ENCODE measurements around the gene WDR41.
"Not testable (repeated sequence)": the region's sequence is repeated elsewhere in the genome, so short reads cannot be mapped to it uniquely, and the experiment has no call there.

The WDR41 gene, protein sequence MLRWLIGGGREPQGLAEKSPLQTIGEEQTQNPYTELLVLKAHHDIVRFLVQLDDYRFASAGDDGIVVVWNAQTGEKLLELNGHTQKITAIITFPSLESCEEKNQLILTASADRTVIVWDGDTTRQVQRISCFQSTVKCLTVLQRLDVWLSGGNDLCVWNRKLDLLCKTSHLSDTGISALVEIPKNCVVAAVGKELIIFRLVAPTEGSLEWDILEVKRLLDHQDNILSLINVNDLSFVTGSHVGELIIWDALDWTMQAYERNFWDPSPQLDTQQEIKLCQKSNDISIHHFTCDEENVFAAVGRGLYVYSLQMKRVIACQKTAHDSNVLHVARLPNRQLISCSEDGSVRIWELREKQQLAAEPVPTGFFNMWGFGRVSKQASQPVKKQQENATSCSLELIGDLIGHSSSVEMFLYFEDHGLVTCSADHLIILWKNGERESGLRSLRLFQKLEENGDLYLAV

GRCh38 chr5:77491783-77492652 lies at the start of gene WDR41:
TSS of gene WDR41 (minus strand) at chr5:77492316. CDS start at chr5:77492220, 96 bp downstream.
- peak; percentile 94 to 97 for DNase-seq

DNA sequence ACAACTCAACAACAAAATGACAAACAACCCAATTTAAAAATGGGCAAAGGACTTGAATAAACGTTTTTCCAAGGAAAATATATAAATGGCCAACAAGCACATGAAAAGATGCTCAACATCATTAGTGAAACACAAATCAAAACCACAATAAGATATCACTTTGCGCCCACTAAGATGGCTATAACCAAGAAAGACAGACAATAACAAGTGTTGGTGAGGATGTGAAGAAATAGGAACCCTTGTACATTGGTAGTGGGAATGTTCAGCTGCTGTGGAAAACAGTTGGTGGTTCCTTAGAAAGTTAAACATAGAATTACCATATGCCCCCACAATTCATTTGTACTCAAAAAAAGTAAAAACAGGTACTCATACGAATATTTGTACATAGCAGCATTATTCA lies 39.2 kb upstream of the WDR41 start:
- no peak for DNase-seq

GRCh38 chr5:77518304-77518703 lies 26.2 kb upstream of the WDR41 start:
- DNase-seq, result peak in 1 of 2 donors; percentile 7

GRCh38 chr5:77514457-77514856 lies 22.3 kb upstream of the WDR41 start:
- DNase-seq, result no peak

DNA sequence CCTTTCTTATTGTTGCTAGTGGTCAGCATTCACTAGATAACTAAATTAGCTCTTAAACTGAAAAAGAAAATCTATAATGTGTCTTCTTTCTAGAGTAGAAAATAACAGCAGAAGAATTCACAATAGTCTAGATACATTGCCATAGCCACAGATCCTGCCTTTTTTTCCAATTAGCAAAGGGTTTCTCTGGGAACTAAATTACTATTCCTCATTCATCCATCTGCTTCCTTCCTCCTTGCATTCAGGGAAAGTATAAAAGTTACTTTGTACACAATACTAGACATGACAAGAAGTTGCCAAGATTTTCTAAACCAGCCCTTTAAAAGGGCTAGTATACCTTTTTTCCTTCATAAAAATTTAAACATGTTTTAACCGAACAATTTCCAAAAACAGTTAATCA lies 21.2 kb upstream of the WDR41 start:
- DNase-seq, result no peak

DNA sequence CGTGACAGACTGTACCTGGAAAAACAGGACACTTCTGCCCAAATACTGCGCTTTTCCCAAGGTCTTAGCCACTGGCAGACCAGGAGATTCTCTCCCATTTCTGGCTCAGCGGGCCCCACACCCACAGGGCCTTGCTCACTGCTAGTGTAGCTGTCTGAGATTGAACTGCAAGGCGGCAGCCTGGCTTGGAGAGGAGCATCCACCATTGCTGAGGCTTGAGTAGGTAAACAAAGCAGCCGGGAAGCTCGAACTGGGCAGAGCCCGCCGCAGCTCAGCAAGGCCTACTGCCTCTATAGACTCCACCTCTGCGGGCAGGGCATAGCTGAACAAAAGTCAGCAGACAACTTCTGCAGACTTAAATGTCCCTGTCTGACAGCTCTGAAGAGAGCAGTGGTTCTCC lies 9.0 kb upstream of the WDR41 start:
- not testable (repeated sequence) for DNase-seq

- DNase-seq, result no peak
Observed at GRCh38 chr5:77499973-77500372, 7.9 kb upstream of the WDR41 start.

- DNase-seq, result peak; percentile 44 to 47
Observed at GRCh38 chr5:77499441-77499840, 7.3 kb upstream of the WDR41 start.

DNA sequence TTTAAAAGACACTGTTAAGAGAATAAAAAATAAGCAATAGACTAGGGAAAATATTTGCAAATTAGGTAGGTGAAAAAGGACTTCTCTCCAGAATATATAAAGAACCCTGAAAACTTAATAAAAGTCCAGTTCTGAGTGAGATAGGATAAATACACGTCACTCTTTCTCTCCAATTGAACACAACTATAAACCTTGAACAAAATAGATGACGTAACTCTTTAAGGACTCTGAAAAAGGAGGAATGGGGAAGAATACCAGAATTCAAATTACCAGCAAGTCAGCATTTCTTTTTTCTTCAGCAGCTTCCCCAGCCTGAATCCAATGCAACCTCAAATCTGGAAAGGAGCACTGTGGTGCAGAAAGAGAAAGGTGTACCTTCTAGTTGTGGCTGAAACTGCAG lies 6.8 kb upstream of the WDR41 start:
- no peak for DNase-seq

GRCh38 chr5:77494935-77495334 lies 2.8 kb upstream of the WDR41 start:
- DNase-seq, result no peak

DNA sequence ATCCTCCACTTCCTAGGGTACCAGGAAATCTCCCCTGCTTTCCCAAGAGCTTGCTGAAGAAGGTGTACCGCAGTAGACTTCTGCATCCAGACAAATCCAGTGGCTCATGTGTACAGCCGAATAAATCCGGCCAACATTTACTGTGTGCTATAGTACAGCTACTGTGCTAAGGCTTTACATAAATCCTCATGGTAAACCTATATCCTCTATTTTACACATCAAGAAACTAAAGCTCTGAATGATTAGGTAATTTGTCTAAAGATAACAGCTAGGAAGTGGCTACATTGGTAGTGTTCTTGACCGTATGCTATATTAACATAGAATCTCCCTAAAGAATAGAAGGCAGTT lies 511 bp upstream of the WDR41 start:
- no peak for DNase-seq

- peak in 1 of 2 donors; percentile 44 for DNase-seq
Observed at GRCh38 chr5:77490741-77491344, 1.3 kb downstream of the WDR41 start.

GRCh38 chr5:77486344-77486962 lies 5.7 kb downstream of the WDR41 start:
- no peak for DNase-seq

DNA sequence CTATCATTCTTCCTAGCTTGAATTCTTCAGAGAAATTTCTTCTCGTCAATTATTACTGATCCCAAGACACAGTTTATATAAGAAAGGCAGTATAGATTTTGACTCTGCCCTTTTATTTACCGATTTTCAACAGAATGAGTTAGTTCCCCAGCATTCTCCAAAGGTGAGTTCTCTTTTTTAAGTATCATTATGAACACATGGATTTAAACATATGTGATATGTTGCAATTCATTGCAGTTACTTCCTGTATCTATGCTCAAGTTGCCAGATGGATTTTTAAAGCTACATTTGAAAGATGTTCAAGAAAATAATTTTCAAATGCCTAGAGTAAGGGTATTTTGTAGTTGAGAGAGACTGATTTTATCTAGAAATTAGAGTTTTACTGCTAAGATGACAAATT lies 8.4 kb downstream of the WDR41 start:
- peak; percentile 43 to 55 for DNase-seq

DNA sequence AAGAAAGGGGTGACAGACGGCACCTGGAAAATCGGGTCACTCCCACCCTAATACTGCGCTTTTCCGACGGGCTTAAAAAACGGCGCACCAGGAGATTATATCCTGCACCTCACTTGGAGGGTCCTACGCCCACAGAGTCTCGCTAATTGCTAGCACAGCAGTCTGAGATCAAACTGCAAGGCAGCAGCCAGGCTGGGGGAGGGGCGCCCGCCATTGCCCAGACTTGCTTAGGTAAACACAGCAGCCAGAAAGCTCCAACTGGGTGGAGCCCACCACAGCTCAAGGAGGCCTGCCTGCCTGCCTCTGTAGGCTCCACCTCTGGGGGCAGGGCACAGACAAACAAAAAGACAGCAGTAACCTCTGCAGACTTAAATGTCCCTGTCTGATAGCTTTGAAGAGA lies 17.1 kb downstream of the WDR41 start:
- not testable (repeated sequence) for DNase-seq

DNA sequence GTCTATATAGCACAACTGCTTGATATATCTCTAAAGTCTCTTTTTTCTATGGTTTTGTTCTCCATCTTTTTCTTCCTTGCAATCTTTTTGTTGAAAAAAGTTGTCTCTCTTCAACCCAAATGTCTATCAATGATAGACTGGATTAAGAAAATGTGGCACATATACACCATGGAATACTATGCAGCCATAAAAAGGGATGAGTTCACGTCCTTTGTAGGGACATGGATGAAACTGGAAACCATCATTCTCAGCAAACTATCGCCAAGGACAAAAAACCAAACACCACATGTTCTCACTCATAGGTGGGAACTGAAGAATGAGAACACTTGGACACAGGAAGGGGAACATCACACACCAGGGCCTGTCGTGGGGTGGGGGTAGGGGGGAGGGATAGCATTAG lies 23.2 kb downstream of the WDR41 start:
- not testable (repeated sequence) for DNase-seq

GRCh38 chr5:77463905-77464304 lies 28.2 kb downstream of the WDR41 start:
- peak in 1 of 2 donors; percentile 18 for DNase-seq

- no peak for DNase-seq
Observed at GRCh38 chr5:77461287-77461686, 30.8 kb downstream of the WDR41 start.

- no peak for DNase-seq
Observed at GRCh38 chr5:77454123-77454522, 38.0 kb downstream of the WDR41 start.

- DNase-seq, result no peak
Observed at GRCh38 chr5:77452351-77452750, 39.8 kb downstream of the WDR41 start.

- peak; percentile 23 to 38 for DNase-seq
Observed at GRCh38 chr5:77449981-77450380, 42.1 kb downstream of the WDR41 start.

DNA sequence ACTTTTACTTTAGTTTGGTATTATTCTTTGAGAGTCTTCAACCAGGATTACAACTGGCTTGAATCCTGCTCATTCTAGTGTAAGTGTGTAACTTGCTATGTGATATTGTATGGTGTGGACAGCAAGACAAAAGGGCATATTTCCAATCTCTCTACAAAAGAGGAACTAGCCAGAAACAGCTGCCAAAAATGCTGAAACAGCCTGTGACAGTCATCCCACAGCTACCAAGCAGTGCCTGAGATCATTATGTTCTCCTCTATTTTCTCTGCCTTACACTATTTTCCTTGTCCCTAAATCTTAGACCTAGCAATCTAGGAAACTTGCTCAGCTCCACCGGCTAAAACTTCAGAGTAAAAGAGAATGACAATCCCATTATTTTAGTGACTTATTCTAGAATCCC lies 42.8 kb downstream of the WDR41 start:
- DNase-seq, result peak; percentile 53 to 64

GRCh38 chr5:77448831-77449230 lies 43.3 kb downstream of the WDR41 start:
- DNase-seq, result no peak
